Astrocyte (in vitro differentiated cells and primary cell): ENCODE measurements around the gene ABLIM2. TPM values are rescaled to one million over a fixed set of nuclear protein-coding genes. Genes with fewer than 3 reads are reported as not detected.

Experiments
- DNase-seq: peaks from one replicate; pipeline ENCODE4 v3.0.0-alpha.2; 2010; ENCODE audit warnings: low read depth
- FAIRE-seq: peaks from 2 replicates; lab custom pipeline; 2011; peaks lifted over from hg19 to GRCh38; lab: Jason Lieb, UNC
- H2AFZ ChIP-seq: 2 replicates; pipeline ENCODE4 v1.6.0; 2012; ENCODE audit warnings: low read depth, low read length, inconsistent platforms
- H3K27ac ChIP-seq: 2 replicates; pipeline ENCODE4 v1.5.1; 2011; ENCODE audit warnings: low read depth, low read length, inconsistent platforms
- H3K27me3 ChIP-seq: 2 replicates; pipeline ENCODE4 v1.6.0; 2011; ENCODE audit warnings: low read length, inconsistent platforms; ENCODE audit not compliant: insufficient read depth
- H3K36me3 ChIP-seq: 2 replicates; pipeline ENCODE4 v1.5.1; 2011; ENCODE audit warnings: low read length, inconsistent platforms; ENCODE audit not compliant: insufficient read depth
- H3K4me1 ChIP-seq: 2 replicates; pipeline ENCODE4 v1.5.1; 2011; ENCODE audit warnings: low read length, inconsistent platforms; ENCODE audit not compliant: insufficient read depth
- H3K4me2 ChIP-seq: 2 replicates; pipeline ENCODE4 v1.6.0; 2012; ENCODE audit warnings: low read length, inconsistent platforms
- H3K4me3 ChIP-seq: 2 replicates; pipeline ENCODE4 v1.5.1; 2011; ENCODE audit warnings: low read depth, mild to moderate bottlenecking, low read length, inconsistent platforms; ENCODE audit not compliant: insufficient read depth
- H3K79me2 ChIP-seq: 2 replicates; pipeline ENCODE4 v1.6.0; 2012; ENCODE audit warnings: mild to moderate bottlenecking, low read length, inconsistent platforms; ENCODE audit not compliant: insufficient read depth
- H3K9ac ChIP-seq: 2 replicates; pipeline ENCODE4 v1.6.0; 2012; ENCODE audit warnings: mild to moderate bottlenecking, low read length, inconsistent platforms
- H3K9me3 ChIP-seq: 2 replicates; pipeline ENCODE4 v1.5.1; 2012; ENCODE audit warnings: low read depth, mild to moderate bottlenecking, low read length, inconsistent platforms; ENCODE audit not compliant: insufficient read depth
- H4K20me1 ChIP-seq: 2 replicates; pipeline ENCODE4 v1.6.0; 2012; ENCODE audit warnings: low read length, inconsistent platforms; ENCODE audit not compliant: insufficient read depth
- H3K27ac Mint-ChIP-seq: one replicate; pipeline ENCODE4 v1.8.0; 2021; ENCODE audit warnings: mild to moderate bottlenecking, mixed read lengths; ENCODE audit not compliant: unreplicated experiment
- H3K27me3 Mint-ChIP-seq: one replicate; pipeline ENCODE4 v1.8.0; 2021; ENCODE audit warnings: low read depth, mixed read lengths; ENCODE audit not compliant: unreplicated experiment
- H3K36me3 Mint-ChIP-seq: one replicate; pipeline ENCODE4 v1.8.0; 2021; ENCODE audit warnings: low read depth, mixed read lengths; ENCODE audit not compliant: unreplicated experiment
- H3K4me1 Mint-ChIP-seq: one replicate; pipeline ENCODE4 v1.8.0; 2021; ENCODE audit warnings: low read depth, mixed read lengths; ENCODE audit not compliant: unreplicated experiment
- H3K4me3 Mint-ChIP-seq: one replicate; pipeline ENCODE4 v1.8.0; 2021; ENCODE audit warnings: mild to moderate bottlenecking, moderate library complexity, mixed read lengths; ENCODE audit not compliant: unreplicated experiment
- H3K9me3 Mint-ChIP-seq: one replicate; pipeline ENCODE4 v1.8.0; 2021; ENCODE audit warnings: mild to moderate bottlenecking, mixed read lengths; ENCODE audit not compliant: unreplicated experiment
- CTCF ChIP-seq: IDR thresholded peaks from 2 replicates; pipeline ENCODE4 v1.5.1; 2011; ENCODE audit warnings: low read depth, mild to moderate bottlenecking, inconsistent platforms, low read length, moderate library complexity; ENCODE audit not compliant: insufficient read depth
- EZH2 ChIP-seq: IDR thresholded peaks from 2 replicates; pipeline ENCODE4 v1.6.1; 2012; ENCODE audit warnings: mild to moderate bottlenecking, low read length, inconsistent platforms; ENCODE audit not compliant: insufficient read depth
- total RNA-seq: library from RNA; stranded (reverse); gene quantifications from 2 replicates; pipeline ENCODE4 v1.2.1, GENCODE V29; 2021

ABLIM2 gene
- total RNA-seq, 1 donor from 2014 or later, result 0.50 TPM

- H3K79me2 ChIP-seq, result no peaks in the 10 kb centered on the region
- no peak for TF ChIP-seq EZH2
- no peak for TF ChIP-seq CTCF
- Mint-ChIP-seq H3K27me3 (peaks cover 30% of the 10 kb centered on the region), H3K4me3 (no peak overlapping the region), H3K27ac (no peak overlapping the region), H3K36me3 (no peaks in the 10 kb centered on the region), H3K4me1 (no peaks in the 10 kb centered on the region), H3K9me3 (no peaks in the 10 kb centered on the region)
- FAIRE-seq (no peak), DNase-seq (no peak)
- H3K27me3 ChIP-seq, result peaks cover 52% of the 10 kb centered on the region
- H3K4me1 ChIP-seq, result no peaks in the 10 kb centered on the region
- H3K4me3 ChIP-seq, result no peak overlapping the region
- no peak overlapping the region for H3K9ac ChIP-seq
- H3K36me3 ChIP-seq, result no peaks in the 10 kb centered on the region
- no peak overlapping the region for H2AFZ ChIP-seq
- no peak overlapping the region for H3K4me2 ChIP-seq
- H3K27ac ChIP-seq, result no peak overlapping the region
- H4K20me1 ChIP-seq, result no peaks in the 10 kb centered on the region
- peaks cover 3% of the 10 kb centered on the region for H3K9me3 ChIP-seq
Observed at GRCh38 chr4:8073206-8073863, 85.3 kb downstream of the ABLIM2 start.

GRCh38 chr4:8072235-8072968 lies 86.2 kb downstream of the ABLIM2 start:
- FAIRE-seq, result no peak
- H3K27me3 ChIP-seq, result peaks cover 47% of the 10 kb centered on the region

More at GRCh38 chr4:8072235-8072968, 86.2 kb downstream of the ABLIM2 start:
- DNase-seq, result no peak
- no peak overlapping the region for H2AFZ ChIP-seq
- no peaks in the 10 kb centered on the region for H3K36me3 Mint-ChIP-seq
- no peaks in the 10 kb centered on the region for H3K4me1 Mint-ChIP-seq
- no peaks in the 10 kb centered on the region for H3K36me3 ChIP-seq
- no peaks in the 10 kb centered on the region for H3K9me3 Mint-ChIP-seq
- H3K4me1 ChIP-seq, result no peaks in the 10 kb centered on the region
- H3K9me3 ChIP-seq, result peaks cover 3% of the 10 kb centered on the region
- no peak overlapping the region for H3K4me2 ChIP-seq
- H3K4me3 ChIP-seq, result no peak overlapping the region
- no peak for TF ChIP-seq EZH2
- TF ChIP-seq CTCF, result no peak
- H3K27me3 Mint-ChIP-seq, result peaks cover 27% of the 10 kb centered on the region
- H4K20me1 ChIP-seq, result no peaks in the 10 kb centered on the region
- H3K9ac ChIP-seq, result no peak overlapping the region
- H3K27ac Mint-ChIP-seq, result no peak overlapping the region
- no peaks in the 10 kb centered on the region for H3K79me2 ChIP-seq
- H3K27ac ChIP-seq, result no peak overlapping the region
- H3K4me3 Mint-ChIP-seq, result no peak overlapping the region
